ENCODE results near the gene ARHGEF10L.

DNA sequence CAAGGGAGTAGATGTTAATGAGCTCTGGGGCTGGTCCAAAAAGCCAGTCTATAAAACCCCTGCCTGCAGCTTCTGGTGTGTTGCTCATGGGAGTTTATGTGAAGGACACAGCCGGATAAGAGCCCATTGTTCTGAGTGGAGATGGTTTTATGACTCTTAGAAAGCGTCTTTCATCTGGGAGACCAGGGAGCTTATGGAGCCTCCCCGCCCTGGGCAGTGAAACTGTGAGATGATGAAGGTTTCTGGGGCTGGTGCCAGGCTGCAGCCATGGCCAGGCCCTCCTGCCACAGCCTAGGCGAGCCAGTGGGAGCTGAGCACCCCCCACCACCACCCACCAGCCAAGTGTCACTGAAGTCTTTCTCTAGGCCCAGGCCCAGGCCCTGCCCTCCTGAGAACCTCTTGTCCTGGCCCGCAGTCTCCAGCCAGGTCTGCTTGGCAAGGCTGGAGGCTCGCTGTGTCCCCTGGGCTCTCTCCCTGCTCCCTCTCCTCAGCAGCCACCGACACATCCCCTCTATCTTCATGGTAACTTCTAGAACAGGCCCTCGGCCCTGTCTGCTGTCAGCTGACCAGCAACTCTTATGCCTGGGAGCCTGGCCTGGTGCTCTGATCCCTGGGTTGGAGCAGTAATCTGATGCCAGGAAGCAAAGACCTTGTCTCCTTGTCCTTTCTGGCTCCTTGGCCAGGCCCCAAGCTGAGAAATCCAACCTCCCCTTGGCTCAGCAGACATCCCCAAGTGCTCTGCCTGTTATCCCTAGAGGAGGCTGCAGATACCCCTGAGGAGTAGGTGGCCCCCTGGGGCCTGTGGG lies 7.6 kb upstream of the ARHGEF10L start:
- TF ChIP-seq, protein P1, sequence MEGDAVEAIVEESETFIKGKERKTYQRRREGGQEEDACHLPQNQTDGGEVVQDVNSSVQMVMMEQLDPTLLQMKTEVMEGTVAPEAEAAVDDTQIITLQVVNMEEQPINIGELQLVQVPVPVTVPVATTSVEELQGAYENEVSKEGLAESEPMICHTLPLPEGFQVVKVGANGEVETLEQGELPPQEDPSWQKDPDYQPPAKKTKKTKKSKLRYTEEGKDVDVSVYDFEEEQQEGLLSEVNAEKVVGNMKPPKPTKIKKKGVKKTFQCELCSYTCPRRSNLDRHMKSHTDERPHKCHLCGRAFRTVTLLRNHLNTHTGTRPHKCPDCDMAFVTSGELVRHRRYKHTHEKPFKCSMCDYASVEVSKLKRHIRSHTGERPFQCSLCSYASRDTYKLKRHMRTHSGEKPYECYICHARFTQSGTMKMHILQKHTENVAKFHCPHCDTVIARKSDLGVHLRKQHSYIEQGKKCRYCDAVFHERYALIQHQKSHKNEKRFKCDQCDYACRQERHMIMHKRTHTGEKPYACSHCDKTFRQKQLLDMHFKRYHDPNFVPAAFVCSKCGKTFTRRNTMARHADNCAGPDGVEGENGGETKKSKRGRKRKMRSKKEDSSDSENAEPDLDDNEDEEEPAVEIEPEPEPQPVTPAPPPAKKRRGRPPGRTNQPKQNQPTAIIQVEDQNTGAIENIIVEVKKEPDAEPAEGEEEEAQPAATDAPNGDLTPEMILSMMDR (IDR thresholded peaks at IDR 0.05; ENCODE audit: insufficient read depth, low read length): no peak
- TF ChIP-seq, protein P2, sequence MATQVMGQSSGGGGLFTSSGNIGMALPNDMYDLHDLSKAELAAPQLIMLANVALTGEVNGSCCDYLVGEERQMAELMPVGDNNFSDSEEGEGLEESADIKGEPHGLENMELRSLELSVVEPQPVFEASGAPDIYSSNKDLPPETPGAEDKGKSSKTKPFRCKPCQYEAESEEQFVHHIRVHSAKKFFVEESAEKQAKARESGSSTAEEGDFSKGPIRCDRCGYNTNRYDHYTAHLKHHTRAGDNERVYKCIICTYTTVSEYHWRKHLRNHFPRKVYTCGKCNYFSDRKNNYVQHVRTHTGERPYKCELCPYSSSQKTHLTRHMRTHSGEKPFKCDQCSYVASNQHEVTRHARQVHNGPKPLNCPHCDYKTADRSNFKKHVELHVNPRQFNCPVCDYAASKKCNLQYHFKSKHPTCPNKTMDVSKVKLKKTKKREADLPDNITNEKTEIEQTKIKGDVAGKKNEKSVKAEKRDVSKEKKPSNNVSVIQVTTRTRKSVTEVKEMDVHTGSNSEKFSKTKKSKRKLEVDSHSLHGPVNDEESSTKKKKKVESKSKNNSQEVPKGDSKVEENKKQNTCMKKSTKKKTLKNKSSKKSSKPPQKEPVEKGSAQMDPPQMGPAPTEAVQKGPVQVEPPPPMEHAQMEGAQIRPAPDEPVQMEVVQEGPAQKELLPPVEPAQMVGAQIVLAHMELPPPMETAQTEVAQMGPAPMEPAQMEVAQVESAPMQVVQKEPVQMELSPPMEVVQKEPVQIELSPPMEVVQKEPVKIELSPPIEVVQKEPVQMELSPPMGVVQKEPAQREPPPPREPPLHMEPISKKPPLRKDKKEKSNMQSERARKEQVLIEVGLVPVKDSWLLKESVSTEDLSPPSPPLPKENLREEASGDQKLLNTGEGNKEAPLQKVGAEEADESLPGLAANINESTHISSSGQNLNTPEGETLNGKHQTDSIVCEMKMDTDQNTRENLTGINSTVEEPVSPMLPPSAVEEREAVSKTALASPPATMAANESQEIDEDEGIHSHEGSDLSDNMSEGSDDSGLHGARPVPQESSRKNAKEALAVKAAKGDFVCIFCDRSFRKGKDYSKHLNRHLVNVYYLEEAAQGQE (IDR thresholded peaks at IDR 0.05; ENCODE audit: insufficient replicate concordance, low read depth): no peak
